NCI-H2196 (cell line): Measurements from ENCODE around the gene MAGOHB.
"Not testable (repeated sequence)": the region's sequence is repeated elsewhere in the genome, so short reads cannot be mapped to it uniquely, and the experiment has no call there.

Source experiments
- DNase-seq: peaks from one replicate; lab custom pipeline; 2025; ENCODE audit not compliant: unreplicated experiment; lab: John Stamatoyannopoulos, UW

MAGOHB gene

DNA sequence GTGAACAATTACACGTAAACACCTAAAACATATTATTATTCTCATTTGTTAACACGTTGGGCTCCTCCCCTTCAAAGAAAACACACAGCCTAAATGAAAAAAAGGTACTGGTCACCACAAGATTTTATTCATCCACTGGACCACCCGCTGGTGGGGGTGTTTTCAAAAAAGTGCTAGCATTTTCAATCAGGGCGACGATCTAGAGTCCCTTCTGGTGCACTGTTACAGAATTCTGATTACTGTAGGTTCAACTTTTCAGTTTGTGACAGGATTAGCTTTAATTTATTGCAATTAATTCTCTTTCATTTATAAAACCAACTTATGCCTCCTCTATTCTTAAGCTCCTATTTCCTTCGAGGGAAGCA, 443 bp downstream of the MAGOHB start:
- no peak for DNase-seq

DNA sequence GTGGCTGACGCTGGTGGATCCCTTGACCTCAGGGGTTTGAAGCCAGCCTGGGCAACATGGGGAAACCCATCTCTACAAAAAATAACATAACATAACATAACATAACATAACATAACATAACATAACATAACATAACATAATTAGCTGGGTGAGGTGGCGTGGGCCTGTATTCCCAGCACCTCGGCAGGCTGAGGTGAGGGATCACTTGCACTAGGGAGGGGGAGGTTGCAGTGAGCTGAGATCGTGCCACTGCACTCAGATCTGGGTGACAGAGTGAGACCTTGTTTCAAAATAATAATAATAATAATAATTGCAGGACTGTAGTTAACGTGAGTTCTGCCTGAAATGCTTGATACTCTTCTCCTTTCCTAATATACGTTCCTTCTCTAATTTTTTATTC, 1.3 kb downstream of the MAGOHB start:
- DNase-seq = no peak

DNA sequence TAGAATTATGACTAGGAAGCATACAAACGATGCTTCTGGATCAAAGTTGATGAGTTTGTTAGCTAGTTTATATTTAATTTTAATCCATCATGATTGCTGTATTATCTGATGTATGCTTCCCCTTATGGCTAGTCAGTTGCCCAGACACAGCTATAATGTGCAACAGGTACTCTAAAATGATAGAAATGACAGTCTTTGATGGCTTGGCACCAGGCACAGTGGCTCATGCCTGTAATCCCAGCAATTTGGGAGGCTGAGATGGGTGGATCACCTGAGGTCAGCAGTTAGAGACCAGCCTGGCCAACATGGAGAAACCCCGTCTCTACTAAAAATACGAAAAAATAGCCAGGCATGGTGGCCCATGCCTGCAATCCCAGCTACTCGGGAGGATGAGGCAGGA, 2.2 kb downstream of the MAGOHB start:
- not testable (repeated sequence) for DNase-seq

DNA sequence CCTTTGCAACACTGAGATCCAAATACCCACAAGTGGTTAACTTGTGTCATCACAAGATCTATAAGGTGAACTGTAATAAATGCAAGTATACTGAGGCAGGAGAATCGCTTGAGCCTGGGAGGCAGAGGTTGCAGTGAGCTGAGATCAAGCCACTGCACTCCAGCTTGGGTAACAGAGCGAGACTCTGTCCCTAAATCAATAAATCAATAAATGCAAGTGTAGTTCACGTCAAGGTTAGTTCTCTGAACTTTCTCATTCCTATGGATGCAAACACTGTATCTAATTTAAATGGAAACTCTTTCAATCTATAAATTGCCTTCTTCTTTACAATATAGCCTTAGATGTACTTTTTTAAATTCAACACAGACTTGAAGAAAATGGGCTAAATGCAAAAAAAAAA, 3.2 kb downstream of the MAGOHB start:
- DNase-seq = no peak

DNA sequence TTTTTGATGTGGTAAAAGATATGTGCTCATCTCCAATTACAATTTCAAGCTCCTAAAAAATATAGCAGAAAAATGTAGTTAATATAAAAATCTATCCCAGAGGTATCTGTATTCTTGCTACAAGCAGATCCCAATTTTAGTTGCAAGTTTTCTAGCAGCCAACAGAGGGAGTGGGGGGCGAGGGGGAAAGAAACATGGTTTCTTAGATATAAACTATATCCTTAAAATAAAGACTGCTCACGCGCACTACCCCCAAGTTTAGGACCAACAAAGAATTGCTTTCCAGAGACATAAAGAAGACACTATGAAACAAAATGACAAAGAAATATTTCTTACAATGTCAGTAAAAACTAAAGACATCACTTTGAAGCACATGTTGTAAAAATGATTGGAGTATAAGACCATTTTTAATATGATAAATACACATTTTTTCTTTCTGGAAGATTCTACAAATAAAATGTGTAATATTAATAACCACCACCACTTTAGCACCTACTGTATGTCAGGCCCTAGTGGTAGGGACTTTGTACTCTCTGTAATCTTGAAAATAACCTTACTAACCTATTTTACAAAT, 5.4 kb downstream of the MAGOHB start:
- DNase-seq = no peak

DNA sequence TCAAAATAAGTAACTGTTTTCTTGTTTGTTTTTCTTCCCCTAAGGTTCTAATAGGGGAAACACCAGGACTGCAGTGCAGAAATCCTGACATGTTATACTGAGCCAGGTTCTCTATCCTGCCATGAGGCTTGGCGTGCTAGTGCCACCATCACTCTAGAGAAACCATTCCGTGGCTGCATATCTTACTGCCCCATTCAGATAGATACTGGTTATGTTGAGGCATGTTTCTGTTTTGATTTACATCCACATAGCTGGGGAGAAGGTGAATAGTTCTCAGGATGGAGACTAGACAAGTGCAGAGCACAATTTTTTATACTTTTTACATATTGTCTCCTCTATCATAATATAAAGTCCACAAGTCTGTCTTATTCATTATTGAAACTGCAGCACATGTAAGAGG, 11.5 kb downstream of the MAGOHB start:
- DNase-seq = no peak

DNA sequence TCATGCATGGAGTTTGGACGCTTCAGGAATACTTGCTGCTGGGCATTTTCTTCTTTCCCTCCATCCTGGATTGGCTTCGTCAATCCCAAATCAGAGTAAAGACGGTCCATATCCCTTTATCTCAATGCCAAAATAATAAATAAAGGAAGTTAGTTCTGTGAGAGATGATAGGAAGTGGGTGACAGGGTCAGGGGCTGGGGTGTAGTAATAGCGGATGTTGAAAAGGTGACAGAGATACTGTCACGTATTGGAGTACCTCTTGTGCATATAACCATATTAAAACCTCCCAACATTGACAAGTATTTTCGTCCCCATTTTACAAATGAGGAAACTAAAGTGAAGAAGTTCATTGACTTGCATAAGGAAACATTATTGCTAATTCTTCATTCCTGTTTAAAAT, 12.4 kb downstream of the MAGOHB start:
- no peak for DNase-seq

DNA sequence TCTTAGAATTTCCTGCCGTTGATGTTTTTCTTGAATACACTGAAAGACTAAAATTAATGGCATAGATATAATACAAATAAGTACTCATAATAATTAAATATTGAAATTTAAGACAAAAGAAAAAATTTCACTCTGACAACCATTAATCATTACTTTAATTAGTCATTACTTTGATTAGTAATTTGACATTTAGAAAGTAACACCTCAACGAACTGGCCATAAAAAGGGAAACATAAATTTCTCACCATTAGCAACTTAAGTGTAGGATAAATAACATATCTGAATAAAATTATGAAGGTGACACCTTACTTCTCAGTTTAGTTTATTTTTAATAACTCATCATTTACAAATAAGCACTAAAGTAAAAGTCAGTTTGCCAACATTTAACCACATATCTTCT, 17.5 kb downstream of the MAGOHB start:
- DNase-seq = no peak

DNA sequence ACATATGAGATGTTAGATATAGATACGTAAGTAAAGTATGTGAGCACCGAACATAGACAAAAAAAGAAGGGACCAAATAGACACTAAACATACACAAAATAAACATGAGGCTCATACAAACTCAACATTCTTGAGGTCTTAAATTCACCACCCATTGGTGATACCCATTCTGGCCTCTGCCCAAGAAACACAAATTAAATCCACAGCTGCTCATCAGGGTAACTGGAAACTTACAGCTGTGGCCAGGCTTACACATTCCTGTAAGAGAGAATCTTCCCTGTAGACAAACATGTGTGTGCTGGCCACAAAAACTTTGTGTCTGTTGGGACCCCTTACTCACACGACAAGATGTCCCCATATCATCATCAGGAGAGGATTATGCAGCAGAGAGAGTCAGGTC, 22.4 kb downstream of the MAGOHB start:
- DNase-seq = no peak

DNA sequence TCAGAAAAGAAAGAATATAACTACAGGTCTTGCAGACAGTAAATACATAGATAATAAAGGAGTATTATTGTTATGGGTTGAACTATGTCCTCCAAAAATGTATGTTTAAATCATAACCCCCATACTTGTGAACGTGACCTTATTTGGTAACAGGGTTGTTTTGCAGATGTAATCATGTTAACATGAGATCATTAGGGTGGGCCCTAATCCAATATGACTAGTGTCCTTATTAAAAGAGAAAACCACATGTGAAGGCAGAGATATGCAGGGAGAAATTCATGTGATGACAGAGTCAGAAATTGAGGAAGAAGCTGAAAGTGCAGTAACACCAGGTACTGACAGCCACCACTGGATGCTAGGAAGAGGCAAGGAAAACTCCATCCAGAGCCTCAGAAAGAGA, 29.0 kb downstream of the MAGOHB start:
- DNase-seq = no peak

DNA sequence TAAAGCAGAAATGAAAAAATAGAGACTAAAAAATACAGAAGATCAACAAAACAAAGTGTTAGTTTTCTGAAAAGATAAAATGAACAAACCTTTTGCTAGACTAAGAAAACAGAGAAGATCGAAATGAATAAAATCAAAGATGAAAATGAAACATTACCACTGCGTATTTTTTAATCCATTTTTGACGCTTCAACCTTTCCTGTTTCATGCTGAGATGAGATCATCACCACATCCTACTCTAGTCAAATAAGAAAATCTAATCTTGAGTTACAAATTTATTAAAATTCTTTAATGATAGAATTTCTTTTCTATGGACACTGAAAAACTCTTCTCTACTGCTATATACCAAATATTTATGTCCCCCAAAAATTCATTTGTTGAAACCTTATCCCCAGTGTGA, 30.7 kb downstream of the MAGOHB start:
- no peak for DNase-seq

DNA sequence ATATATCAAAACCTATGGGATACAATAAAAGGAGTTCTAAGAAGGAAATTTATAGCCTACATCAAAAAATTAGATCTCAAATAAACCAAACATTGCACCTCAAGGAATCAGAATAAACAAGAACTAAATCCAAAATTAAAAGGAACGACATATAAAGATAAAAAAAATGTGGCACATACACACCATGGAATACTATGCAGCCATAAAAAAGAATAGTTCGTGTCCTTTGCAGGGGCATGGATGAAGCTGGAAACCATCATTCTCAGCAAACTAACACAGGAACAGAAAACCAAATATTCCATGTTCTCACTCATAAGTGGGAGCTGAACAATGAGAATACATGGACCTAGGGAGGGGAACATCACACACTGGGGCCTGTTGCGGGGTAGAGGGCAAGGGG, 31.3 kb downstream of the MAGOHB start:
- not testable (repeated sequence) for DNase-seq

DNA sequence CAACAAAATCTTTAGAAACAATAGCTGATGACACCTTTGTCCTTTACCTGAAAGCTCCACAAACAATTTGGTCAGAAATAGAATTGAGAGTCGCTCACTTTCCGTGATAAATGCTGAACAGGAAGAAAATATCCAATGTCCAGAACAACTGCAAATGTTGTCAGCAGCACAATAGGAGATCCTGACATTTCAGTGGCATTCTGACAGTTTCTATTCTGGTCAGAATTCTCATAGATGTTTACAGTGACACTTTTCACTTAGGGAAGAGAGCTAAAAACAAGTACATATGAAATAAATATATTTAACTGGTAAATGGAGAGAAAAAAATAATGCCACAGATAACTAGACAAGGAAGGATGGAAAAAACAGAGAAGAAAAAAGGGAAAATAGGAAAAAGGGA, 39.1 kb downstream of the MAGOHB start:
- no peak for DNase-seq

DNA sequence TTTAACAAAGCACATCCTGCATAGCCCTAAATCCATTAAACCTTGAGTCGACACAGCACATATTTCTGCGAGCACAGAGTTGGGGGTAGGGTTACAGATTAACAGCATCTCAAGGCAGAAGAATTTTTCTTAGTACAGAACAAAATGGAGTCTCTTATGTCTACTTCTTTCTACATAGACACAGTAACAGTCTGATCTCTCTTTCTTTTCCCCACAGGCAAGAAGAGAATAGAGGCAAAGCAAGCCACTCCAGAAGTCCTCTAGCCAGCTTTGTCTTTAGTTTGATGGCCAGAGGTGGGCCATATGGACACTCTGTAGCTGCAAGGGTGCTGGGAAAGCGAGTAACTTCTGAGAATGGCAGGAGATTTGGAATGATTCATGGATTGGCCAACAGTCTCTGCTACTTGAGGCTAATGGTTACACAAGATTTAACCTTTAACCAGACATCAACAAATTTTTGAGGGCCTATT, 41.4 kb downstream of the MAGOHB start:
- not testable (repeated sequence) for DNase-seq

DNA sequence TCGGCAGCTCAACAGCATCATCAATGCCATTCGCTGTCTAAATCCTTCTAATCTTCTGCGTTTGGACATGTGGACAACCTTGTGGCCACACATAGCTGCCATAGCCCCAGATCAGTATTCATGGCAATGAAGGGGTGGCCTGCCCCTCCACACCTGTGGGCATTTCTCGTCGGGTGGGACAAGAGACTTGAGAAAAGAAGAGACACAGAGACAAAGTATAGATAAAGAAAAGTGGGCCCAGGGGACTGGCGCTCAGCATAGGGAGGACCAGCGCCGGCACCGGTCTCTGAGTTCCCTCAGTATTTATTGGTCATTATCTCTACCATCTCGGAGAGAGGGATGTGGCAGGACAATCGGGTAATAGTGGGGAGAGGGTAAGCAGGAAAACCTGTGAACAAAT, 42.3 kb downstream of the MAGOHB start:
- no peak for DNase-seq

DNA sequence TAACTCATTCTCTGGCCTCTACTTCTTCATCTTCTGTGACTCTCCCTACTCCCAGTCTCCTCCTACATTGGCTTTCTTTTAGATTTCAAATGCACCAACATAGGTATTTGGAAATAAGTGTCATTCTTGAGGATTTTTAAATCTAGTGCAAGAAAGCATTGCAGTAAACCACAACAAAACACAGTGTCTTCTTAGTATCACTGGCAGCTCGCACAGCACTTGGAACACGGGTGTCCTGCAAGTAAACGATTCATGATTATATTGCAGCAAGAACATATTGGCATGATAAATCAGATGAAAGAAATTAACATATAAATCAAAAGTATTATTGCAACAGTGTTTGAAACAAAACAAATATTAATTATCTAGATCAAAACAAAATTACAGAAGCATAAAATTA, 45.6 kb downstream of the MAGOHB start:
- DNase-seq = no peak

DNA sequence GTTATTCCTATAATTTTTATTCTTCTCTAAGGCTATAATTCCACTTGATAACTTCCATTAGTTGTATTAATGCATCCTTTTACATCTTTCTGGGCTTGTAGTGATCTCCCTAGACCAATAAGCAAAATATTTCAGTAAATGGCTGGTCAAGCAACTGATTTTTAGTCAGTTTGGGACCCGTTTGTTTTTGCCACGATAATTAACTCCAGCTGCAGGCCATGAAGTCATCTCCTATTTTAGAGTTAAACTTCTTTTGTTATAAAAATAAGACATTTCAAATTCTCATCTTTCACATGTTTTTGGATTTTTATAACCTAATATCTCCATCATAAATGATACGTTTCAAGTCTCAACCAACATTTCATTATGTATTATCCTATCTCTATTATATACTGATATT, 49.4 kb downstream of the MAGOHB start:
- no peak for DNase-seq

DNA sequence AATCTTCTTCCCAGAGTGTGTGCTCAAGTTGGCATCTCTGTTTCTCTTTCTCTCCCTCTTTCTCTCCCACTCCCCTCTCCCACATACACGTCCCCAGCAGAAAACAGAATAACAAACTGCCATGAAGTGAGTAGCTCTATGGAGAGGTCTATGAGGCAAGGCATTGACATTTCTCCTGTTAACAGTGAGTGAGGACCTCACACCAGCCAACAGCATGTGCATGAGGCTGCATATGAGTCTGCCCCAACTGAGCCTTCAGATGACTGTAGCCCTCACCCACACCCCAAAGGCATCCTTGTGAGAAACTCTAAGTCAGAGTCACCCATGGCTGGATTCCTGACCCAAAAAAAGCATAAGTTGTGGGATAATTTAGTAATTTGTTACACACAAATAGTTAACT, 50.4 kb downstream of the MAGOHB start:
- no peak for DNase-seq

DNA sequence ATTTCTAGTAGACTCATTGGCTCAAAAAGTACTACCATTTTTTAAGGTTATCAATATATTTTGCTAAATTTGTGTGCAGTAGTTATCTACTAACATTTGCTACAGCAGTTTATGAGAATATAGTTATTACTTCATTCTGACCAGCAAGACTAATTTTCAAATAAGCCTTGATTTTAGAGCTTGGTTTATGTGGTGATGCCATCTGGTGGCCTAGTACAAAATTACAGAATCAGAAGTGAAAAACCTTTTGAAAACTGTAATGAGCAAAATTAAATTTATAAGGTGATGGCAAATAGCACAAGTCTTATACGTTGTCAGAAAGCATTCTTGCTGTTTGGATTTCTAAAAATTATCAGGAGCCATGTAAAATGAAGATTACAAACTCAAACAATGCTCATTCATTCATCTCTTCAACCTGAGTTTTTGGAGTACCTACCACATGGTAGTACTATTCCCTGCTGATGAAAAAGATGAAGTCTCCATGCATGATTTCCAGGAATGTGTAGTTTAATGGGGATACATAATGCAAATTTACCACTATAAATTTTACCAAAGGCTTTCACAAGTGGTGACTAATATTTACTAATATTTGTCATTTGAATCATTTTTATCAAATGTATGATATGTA, 51.0 kb downstream of the MAGOHB start:
- peak; percentile 15 for DNase-seq

DNA sequence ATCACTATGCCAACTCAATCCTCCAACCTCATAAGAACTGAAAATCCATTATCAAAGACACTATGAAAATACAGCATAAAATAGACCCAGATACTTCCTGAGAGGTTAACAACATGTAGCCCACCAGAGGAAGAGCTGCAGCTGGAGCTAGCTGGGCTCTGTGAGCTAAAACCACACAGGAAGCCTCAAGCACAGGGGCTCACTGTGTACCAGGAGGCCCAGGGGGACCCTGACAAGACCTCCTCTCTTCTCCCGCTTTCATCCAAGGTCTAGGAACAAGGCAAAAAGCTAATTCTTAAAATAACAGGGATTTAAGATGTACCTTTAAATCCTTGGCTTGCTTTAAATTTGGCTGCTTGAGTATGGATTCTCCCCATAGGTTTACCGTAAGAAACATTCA, 54.2 kb downstream of the MAGOHB start:
- DNase-seq = no peak

DNA sequence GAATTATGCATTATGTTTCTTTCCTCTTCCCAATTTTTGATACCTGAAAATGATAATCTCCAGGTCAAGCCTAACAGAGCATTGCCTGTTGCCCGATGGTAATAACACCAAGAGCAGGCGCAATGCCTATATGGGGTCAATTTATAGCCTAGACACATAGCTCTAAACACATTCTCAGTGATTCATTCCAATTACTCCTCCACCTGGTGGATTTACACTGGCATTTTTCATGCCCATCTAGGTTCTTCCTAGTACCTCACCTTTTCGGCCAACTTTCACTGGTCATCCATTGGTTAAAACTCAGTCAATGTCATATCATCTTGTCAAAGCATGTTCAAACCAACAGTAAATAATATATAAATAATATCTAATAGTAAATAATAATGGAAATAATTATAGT, 54.6 kb downstream of the MAGOHB start:
- DNase-seq = no peak

DNA sequence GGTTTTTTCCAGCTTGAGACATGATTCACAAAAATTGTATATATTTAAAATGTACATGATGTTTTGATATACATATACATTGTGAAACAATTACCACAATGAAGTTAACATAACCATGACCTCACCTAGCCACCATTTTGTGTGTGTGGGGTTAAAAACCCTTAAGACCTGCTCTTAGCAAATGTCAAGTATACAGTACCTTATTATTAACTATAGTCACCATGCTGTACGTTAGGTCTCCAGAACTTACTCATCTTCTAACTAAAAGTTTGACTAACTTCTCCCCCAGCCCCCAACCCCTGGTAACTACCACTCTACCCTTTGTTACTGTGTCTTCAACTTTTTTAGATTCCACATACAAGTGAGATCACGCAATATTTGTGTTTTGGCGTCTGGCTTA, 55.1 kb downstream of the MAGOHB start:
- DNase-seq = no peak

DNA sequence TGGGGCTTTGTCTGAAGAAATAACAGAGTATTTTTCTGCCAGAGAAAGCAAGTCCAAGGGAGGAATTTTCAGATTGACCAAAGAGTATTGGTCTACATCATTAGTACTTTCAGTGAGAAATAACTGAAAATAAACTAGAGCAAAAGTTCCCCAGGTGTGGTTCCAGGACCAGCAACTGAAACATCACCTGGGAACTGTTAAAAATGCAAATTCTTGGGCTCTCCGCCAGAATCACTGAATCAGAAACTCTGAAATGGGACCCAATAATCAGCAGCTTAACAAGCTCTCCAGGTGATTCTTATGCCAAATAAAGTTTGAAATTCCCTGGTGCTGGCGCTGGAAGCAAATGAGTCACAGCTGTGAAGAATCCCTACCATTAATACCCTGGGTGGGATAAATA, 55.6 kb downstream of the MAGOHB start:
- DNase-seq = no peak
